HEK293 (cell line): Measurements from ENCODE around the gene CHST15.

Experiments used
- CTCF ChIA-PET: fragments of 350-600 bp; formaldehyde crosslinking; extraction: SDS; loops from one replicate; lab custom pipeline; 2021; ENCODE audit warnings: antibody characterized with exemption; lab: Yijun Ruan, JAX
- POLR2A ChIA-PET: fragments of 300-600 bp; formaldehyde crosslinking; extraction: SDS; loops from one replicate; lab custom pipeline; 2020; ENCODE audit warnings: antibody characterized with exemption, inconsistent platforms; lab: Yijun Ruan, JAX
- H3K27ac ChIP-seq: fragments of 200-500 bp; sonication (Bioruptor generic); 2 replicates; pipeline ENCODE4 v1.5.1; 2014; ENCODE audit warnings: low read depth, low read length, control low read depth, inconsistent platforms; ENCODE audit errors: extremely low read depth
- H3K36me3 ChIP-seq, 2 experiments: fragments of 200-500 bp in 1 of 2; sonication (Bioruptor generic) in 1 of 2; 1 replicate in 1 of 2; 2 replicates in 1 of 2; pipeline ENCODE4 v1.5.1; 2014 to 2017; ENCODE audit warnings: inconsistent platforms in 2 of 2, low read length in 2 of 2; ENCODE audit not compliant: control insufficient read depth in 2 of 2, insufficient read depth in 1 of 2
- H3K4me1 ChIP-seq: fragments of 200-500 bp; sonication (Bioruptor generic); 2 replicates; pipeline ENCODE4 v1.5.1; 2014; ENCODE audit warnings: mild to moderate bottlenecking, low read length, inconsistent platforms; ENCODE audit not compliant: control insufficient read depth, insufficient read depth
- H3K4me3 ChIP-seq: 2 replicates; pipeline ENCODE4 v1.5.1; 2011; ENCODE audit warnings: low read depth, mild to moderate bottlenecking, control low read depth, low read length, moderate library complexity
- H3K9me3 ChIP-seq: fragments of 200-500 bp; sonication (Bioruptor generic); 2 replicates; pipeline ENCODE4 v1.5.1; 2014; ENCODE audit warnings: low read depth, low read length, inconsistent platforms; ENCODE audit not compliant: control insufficient read depth, insufficient read depth
- BCL6B ChIP-seq: fragments of 450-650 bp; formaldehyde crosslinking; IDR thresholded peaks from 2 replicates; pipeline ENCODE4 v1.5.1; 2017; ENCODE audit warnings: missing biosample characterization, missing genetic modification characterization
- GLI2 ChIP-seq: fragments of 450-650 bp; formaldehyde crosslinking; IDR thresholded peaks from 2 replicates; pipeline ENCODE4; 2017; ENCODE audit warnings: missing biosample characterization, missing genetic modification characterization, low read depth, borderline replicate concordance
- INSM2 ChIP-seq: fragments of 450-650 bp; formaldehyde crosslinking; IDR thresholded peaks from 2 replicates; pipeline ENCODE4 v1.5.1; 2016; ENCODE audit warnings: missing biosample characterization, missing genetic modification characterization
- KLF16 ChIP-seq: fragments of 450-650 bp; formaldehyde crosslinking; IDR thresholded peaks from 2 replicates; pipeline ENCODE4 v1.5.1; 2017; ENCODE audit warnings: missing biosample characterization, missing genetic modification characterization
- KLF9 ChIP-seq: fragments of 450-650 bp; formaldehyde crosslinking; IDR thresholded peaks from 2 replicates; pipeline ENCODE4 v1.5.1; 2016; ENCODE audit warnings: missing biosample characterization, missing genetic modification characterization, low read depth
- PBX3 ChIP-seq: sonication (generic); formaldehyde crosslinking; IDR thresholded peaks from 2 replicates; pipeline ENCODE4 v1.8.1; 2022; ENCODE audit warnings: mild to moderate bottlenecking, moderate library complexity, missing genetic modification reagents
- RBAK ChIP-seq: fragments of 450-650 bp; formaldehyde crosslinking; IDR thresholded peaks from 2 replicates; pipeline ENCODE4 v1.5.1; 2016; ENCODE audit warnings: missing biosample characterization, missing genetic modification characterization
- ZBTB26 ChIP-seq: fragments of 450-650 bp; formaldehyde crosslinking; optimal IDR thresholded peaks from 2 replicates; pipeline ENCODE3; 2016; ENCODE audit warnings: missing biosample characterization, mild to moderate bottlenecking, missing genetic modification characterization
- ZNF121 ChIP-seq: fragments of 450-650 bp; formaldehyde crosslinking; IDR thresholded peaks from 2 replicates; pipeline ENCODE4 v1.5.1; 2016; ENCODE audit warnings: missing biosample characterization, missing genetic modification characterization
- ZNF146 ChIP-seq: fragments of 450-650 bp; formaldehyde crosslinking; IDR thresholded peaks from 2 replicates; pipeline ENCODE4 v1.5.1; 2016; ENCODE audit warnings: missing biosample characterization, missing genetic modification characterization
- ZNF148 ChIP-seq: fragments of 450-650 bp; formaldehyde crosslinking; IDR thresholded peaks from 2 replicates; pipeline ENCODE4 v1.5.0; 2017; ENCODE audit warnings: missing biosample characterization, missing genetic modification characterization, borderline replicate concordance
- ZNF223 ChIP-seq: fragments of 450-650 bp; formaldehyde crosslinking; IDR thresholded peaks from 2 replicates; pipeline ENCODE4 v1.5.1; 2016; ENCODE audit warnings: missing biosample characterization, missing genetic modification characterization
- ZNF292 ChIP-seq: fragments of 450-650 bp; formaldehyde crosslinking; IDR thresholded peaks from 2 replicates; pipeline ENCODE4 v1.5.1; 2016; ENCODE audit warnings: low read depth, missing biosample characterization, missing genetic modification characterization, borderline replicate concordance
- ZNF398 ChIP-seq: fragments of 450-650 bp; formaldehyde crosslinking; IDR thresholded peaks from 2 replicates; pipeline ENCODE4 v1.5.1; 2017; ENCODE audit warnings: missing biosample characterization, missing genetic modification characterization
- ZNF416 ChIP-seq: fragments of 450-650 bp; formaldehyde crosslinking; IDR thresholded peaks from 2 replicates; pipeline ENCODE4 v1.5.1; 2016; ENCODE audit warnings: missing biosample characterization, missing genetic modification characterization
- ZNF544 ChIP-seq: fragments of 450-650 bp; formaldehyde crosslinking; IDR thresholded peaks from 2 replicates; pipeline ENCODE4 v1.5.0; 2017; ENCODE audit warnings: missing biosample characterization, missing genetic modification characterization
- ZNF677 ChIP-seq: fragments of 450-650 bp; IDR thresholded peaks from 2 replicates; pipeline ENCODE4 v1.5.0; 2018; ENCODE audit warnings: missing biosample characterization, mild to moderate bottlenecking, missing genetic modification characterization, moderate library complexity

CHST15 gene

GRCh38 chr10:123970207-123970926 is 123.0 kb downstream of the CHST15 start:
- Histone ChIP-seq H3K36me3 (no peaks in the 10 kb centered on the region; a peak in 1 of 3 replicates), H3K9me3 (no peaks in the 10 kb centered on the region), H3K27ac (no peak overlapping the region), H3K4me1 (no peaks in the 10 kb centered on the region), H3K4me3 (no peak overlapping the region)
- POLR2A ChIA-PET, result no interaction called here
- TF ChIP-seq KLF16 (tag by site-specific recombination) (no peak), ZNF292 (tag by site-specific recombination) (no peak), KLF9 (tag by site-specific recombination) (no peak), ZBTB26 (tag by site-specific recombination) (no peak), ZNF544 (tag by site-specific recombination) (no peak), ZNF677 (no peak), ZNF416 (tag by site-specific recombination) (no peak), ZNF121 (tag by site-specific recombination) (no peak), PBX3 (CRISPR knock-in tag) (no peak), ZNF146 (tag by site-specific recombination) (no peak), ZNF148 (tag by site-specific recombination) (no peak), INSM2 (tag by site-specific recombination) (no peak), BCL6B (tag by site-specific recombination) (no peak), ZNF223 (tag by site-specific recombination) (no peak), ZNF398 (tag by site-specific recombination) (no peak), GLI2 (tag by site-specific recombination) (no peak), RBAK (tag by site-specific recombination) (no peak)
- TF ChIP-seq, all 188 proteins: peak for 0
- CTCF ChIA-PET, result interaction anchor here (0.7 to 6.8 kb wide), 2 partner anchors 229 to 389 kb away, joined by 4 to 89 read pairs; no protein-coding TSS in a partner anchor
